DOHH2 (cell line): ENCODE data around the gene FAM234A.

ENCODE experiments used
- CTCF ChIP-seq: fragments of 200-600 bp; sonication (generic); IDR thresholded peaks from one replicate; pipeline ENCODE4 v1.5.1; 2014; ENCODE audit warnings: antibody characterized with exemption, mild to moderate bottlenecking, low read depth, low read length; ENCODE audit not compliant: poor library complexity, severe bottlenecking
- EZH2phosphoT487 ChIP-seq: fragments of 200-600 bp; sonication (generic); IDR thresholded peaks from 2 replicates; pipeline ENCODE4 v1.6.1; 2017; ENCODE audit warnings: borderline replicate concordance, mild to moderate bottlenecking, antibody characterized with exemption, low read length, moderate library complexity, mixed read lengths

- TF ChIP-seq EZH2phosphoT487 (no peak), CTCF (no peak)
Observed at GRCh38 chr16:284204-285120, 49.8 kb downstream of the FAM234A start.
